Measurements from ENCODE around the gene AOAH. TPM values are rescaled to one million over a fixed set of nuclear protein-coding genes. Genes with fewer than 3 reads are reported as not detected.

Gene AOAH
- total RNA-seq, 4 donors from 2014 or later: 0.17 to 1.8 (median 1.6) TPM

DNA sequence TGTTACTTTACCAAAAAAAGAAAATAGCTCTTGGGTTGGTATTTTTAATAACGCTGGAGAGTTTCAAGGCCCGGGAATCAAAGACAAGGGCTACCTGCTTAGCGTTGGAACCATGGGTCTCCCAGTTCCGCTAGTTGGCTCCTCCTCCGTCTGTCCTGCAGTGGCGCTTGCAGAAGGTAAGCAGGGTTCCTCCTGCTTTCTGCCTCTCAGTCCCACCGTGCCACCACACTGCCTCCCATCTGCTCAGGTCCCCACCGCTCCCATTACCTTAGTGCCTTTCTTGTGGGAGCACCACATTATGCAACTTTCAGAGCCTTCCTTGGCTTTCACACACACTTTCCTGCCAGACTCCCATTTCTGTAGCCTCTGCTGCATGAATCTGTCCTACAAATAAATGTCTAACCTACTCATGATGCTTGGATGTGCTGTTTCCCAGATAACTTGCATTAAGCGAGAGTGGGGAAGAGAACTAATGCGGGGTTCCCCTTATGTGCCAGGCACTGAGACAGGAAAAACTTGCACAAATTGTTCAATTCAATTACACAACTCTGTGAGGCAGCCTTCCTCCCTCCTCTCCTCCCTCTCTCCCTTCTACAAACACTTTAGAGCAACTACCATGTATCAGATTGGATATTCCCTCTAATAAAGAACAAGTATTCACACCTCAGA is 124.5 kb downstream of the AOAH start:
- Histone ChIP-seq H3K4me3 (no peak overlapping the region), H3K36me3 (no peaks in the 10 kb centered on the region), H3K27me3 (no peaks in the 10 kb centered on the region), H3K4me1 (no peaks in the 10 kb centered on the region), H3K27ac (no peak overlapping the region), H3K9me3 (no peaks in the 10 kb centered on the region)
- TF ChIP-seq POLR2A (IDR thresholded peaks at IDR 0.05): no peak
- TF ChIP-seq, protein P1, sequence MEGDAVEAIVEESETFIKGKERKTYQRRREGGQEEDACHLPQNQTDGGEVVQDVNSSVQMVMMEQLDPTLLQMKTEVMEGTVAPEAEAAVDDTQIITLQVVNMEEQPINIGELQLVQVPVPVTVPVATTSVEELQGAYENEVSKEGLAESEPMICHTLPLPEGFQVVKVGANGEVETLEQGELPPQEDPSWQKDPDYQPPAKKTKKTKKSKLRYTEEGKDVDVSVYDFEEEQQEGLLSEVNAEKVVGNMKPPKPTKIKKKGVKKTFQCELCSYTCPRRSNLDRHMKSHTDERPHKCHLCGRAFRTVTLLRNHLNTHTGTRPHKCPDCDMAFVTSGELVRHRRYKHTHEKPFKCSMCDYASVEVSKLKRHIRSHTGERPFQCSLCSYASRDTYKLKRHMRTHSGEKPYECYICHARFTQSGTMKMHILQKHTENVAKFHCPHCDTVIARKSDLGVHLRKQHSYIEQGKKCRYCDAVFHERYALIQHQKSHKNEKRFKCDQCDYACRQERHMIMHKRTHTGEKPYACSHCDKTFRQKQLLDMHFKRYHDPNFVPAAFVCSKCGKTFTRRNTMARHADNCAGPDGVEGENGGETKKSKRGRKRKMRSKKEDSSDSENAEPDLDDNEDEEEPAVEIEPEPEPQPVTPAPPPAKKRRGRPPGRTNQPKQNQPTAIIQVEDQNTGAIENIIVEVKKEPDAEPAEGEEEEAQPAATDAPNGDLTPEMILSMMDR (IDR thresholded peaks at IDR 0.05 in 4 of 5, conservative IDR thresholded peaks at IDR 0.05 in 1 of 5): no peak
- no peak for ATAC-seq
- in situ Hi-C loops (cut with MboI; ENCODE audit: low sequenced_read_pairs in 4 of 4) (no loop called here), intact Hi-C loops (cut with DNase I; ENCODE audit: low total_unique reads) (no loop called here)
- DNase-seq: no peak

DNA sequence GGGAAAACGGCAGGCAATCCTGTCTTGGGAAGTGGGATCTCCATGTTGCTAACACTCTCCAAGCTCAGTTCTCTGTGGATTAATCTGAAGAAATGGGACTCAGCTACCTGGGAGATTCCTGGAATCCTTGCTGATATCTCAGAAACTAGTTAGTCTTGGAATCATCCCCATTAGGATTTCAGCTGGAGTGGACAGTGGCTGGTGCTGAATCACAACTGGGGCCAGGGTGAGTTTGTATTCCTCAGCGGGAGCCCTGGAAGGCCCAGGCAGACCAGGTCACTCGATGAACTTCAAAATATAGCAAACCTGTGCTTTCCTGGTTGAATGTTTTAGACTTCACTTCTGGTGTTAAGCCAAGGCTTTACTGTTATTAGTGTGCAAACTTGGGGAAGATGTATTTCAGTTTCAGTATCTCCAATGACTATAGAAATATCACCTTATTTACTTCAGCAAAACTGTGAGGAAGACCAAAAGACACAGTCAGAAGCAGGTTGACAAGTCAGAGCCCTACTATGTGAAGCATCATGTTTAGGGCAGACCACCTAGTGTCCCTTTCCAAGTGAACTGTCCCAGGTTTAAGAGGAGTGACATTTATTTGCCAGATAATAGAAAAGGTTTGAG is 126.1 kb downstream of the AOAH start:
- no peaks in the 10 kb centered on the region for H3K27me3 ChIP-seq
- TF ChIP-seq, protein P1 (IDR thresholded peaks at IDR 0.05 in 4 of 5, conservative IDR thresholded peaks at IDR 0.05 in 1 of 5): no peak
- TF ChIP-seq POLR2A (IDR thresholded peaks at IDR 0.05): no peak
- no peak overlapping the region for H3K27ac ChIP-seq
- ATAC-seq (no peak), DNase-seq (no peak)
- H3K4me3 ChIP-seq: no peak overlapping the region
- intact Hi-C loops (cut with DNase I; ENCODE audit: low total_unique reads): no loop called here
- H3K9me3 ChIP-seq: no peaks in the 10 kb centered on the region
- in situ Hi-C loops (cut with MboI; ENCODE audit: low sequenced_read_pairs in 4 of 4): no loop called here
- H3K36me3 ChIP-seq: no peaks in the 10 kb centered on the region
- no peaks in the 10 kb centered on the region for H3K4me1 ChIP-seq

DNA sequence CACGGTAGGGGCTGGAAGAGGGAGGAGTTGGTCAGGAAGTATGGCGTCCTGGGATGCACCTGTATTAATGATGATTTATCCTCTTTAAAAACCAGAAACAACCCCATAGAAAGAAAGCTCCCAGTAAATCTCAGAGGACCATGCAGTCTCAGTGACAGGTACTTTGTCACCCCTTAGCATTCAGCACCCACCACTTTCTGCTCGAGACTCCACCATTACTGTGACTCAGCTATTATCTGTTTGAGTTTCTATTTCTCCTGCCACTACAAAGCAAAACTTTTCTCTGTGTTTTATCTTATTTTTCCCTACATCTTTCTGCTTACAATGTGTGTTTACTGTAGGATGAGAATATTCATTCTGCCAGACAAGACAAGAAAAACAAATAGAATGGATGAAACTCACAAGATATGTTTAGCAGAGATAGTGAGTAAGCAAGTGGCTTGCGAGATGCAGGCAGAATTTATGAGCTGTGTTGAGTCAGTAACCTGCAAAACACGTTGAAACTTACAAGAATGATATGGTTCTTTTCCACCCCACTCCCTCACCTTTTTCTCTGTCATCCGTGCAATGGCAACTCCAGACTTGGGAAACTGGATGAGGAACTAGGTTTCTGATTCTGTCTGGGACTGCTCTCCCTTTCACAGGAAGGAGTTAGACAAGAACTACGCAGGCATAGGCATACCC is 127.1 kb downstream of the AOAH start:
- Histone ChIP-seq H3K9me3 (no peaks in the 10 kb centered on the region), H3K27me3 (no peaks in the 10 kb centered on the region), H3K36me3 (no peaks in the 10 kb centered on the region), H3K27ac (no peak overlapping the region), H3K4me1 (no peaks in the 10 kb centered on the region), H3K4me3 (no peak overlapping the region)
- intact Hi-C loops (cut with DNase I; ENCODE audit: low total_unique reads) (no loop called here), in situ Hi-C loops (cut with MboI; ENCODE audit: low sequenced_read_pairs in 4 of 4) (no loop called here)
- DNase-seq (no peak), ATAC-seq (no peak)
- TF ChIP-seq, protein P1 (IDR thresholded peaks at IDR 0.05 in 4 of 5, conservative IDR thresholded peaks at IDR 0.05 in 1 of 5): no peak
- TF ChIP-seq POLR2A (IDR thresholded peaks at IDR 0.05): no peak

DNA sequence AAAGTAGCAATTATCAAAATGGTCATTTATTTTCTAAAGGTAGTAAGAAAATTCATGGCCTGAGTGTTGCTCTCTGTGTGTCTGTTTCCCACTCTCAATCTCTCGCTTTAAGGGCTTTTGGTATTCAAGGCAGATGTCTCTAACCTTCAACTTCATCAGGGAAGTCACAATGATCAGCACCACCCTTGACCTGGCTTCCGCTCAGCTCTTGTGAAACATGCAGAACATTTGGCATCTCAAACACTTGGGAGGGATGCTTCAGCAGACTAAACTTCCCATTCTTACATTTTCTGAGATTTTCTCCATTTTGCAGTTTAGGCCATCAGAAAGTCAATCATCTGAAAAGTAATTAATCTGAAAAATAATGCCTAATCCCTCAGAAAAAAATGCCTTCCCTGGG is 129.8 kb downstream of the AOAH start:
- intact Hi-C loops (cut with DNase I; ENCODE audit: low total_unique reads) (no loop called here), in situ Hi-C loops (cut with MboI; ENCODE audit: low sequenced_read_pairs in 4 of 4) (no loop called here)
- ATAC-seq: no peak
- Histone ChIP-seq H3K4me3 (no peak overlapping the region), H3K36me3 (no peaks in the 10 kb centered on the region), H3K27ac (no peak overlapping the region), H3K4me1 (no peaks in the 10 kb centered on the region), H3K27me3 (no peaks in the 10 kb centered on the region), H3K9me3 (no peaks in the 10 kb centered on the region)
- TF ChIP-seq POLR2A (IDR thresholded peaks at IDR 0.05): no peak
- TF ChIP-seq, protein P1 (IDR thresholded peaks at IDR 0.05 in 4 of 5, conservative IDR thresholded peaks at IDR 0.05 in 1 of 5): no peak
- DNase-seq: no peak
